B cell (primary cell): Measurements from ENCODE around the gene DIS3L2. TPM values are rescaled to one million over a fixed set of nuclear protein-coding genes. Genes with fewer than 3 reads are reported as not detected.

Source experiments
- ATAC-seq: fragments of 200-7000 bp; cut with Tn5 transposase; one replicate; pipeline ENCODE4 v1.10.0; 2021; ENCODE audit warnings: low read depth, mild to moderate bottlenecking, moderate number of reproducible peaks, moderate library complexity
- CTCF ChIA-PET: fragments of 350-600 bp; sonication (Branson Sonifier 250); formaldehyde crosslinking; loops from one replicate; lab custom pipeline; 2021; ENCODE audit warnings: antibody characterized with exemption, inconsistent platforms; lab: Charles Lee
- POLR2A ChIA-PET: fragments of 350-600 bp; sonication (Branson Sonifier 250); formaldehyde crosslinking; loops from one replicate; lab custom pipeline; 2021; ENCODE audit warnings: antibody characterized with exemption; lab: Charles Lee
- DNase-seq: peaks from one replicate; pipeline ENCODE4 v3.0.0; 2013
- H2AFZ ChIP-seq: 2 replicates; pipeline ENCODE4 v1.6.1; 2012; ENCODE audit warnings: mild to moderate bottlenecking, low read depth, low read length; ENCODE audit not compliant: insufficient read depth, poor library complexity, severe bottlenecking
- H3K27ac ChIP-seq, 2 donors: 1 replicate in 1 of 2; 2 replicates in 1 of 2; pipeline ENCODE4 v1.5.1; 2012 to 2013; ENCODE audit warnings: low read length in 2 of 2, mild to moderate bottlenecking in 2 of 2, moderate library complexity in 1 of 2
- H3K27me3 ChIP-seq, 4 experiments: fragments of 200-600 bp in 1 of 4; sonication (generic) in 1 of 4; replicated peaks in 1 of 4; 1 replicate in 2 of 4; 2 replicates in 2 of 4; pipeline versions ENCODE4 v1.6.1 to v1.7.0; 2013 to 2016; ENCODE audit warnings: low read length in 3 of 4, mild to moderate bottlenecking in 2 of 4, mixed read lengths in 1 of 4, moderate library complexity in 1 of 4; ENCODE audit not compliant: insufficient read depth in 4 of 4, control insufficient read depth in 3 of 4; ENCODE audit errors: control extremely low read depth in 1 of 4
- H3K36me3 ChIP-seq, 2 experiments: replicated peaks in 1 of 2; 1 replicate in 1 of 2; 2 replicates in 1 of 2; pipeline versions ENCODE4 v1.6.1 to v1.7.1; 2013; ENCODE audit warnings: low read length in 1 of 2; ENCODE audit not compliant: insufficient read depth in 2 of 2, control insufficient read depth in 1 of 2; ENCODE audit errors: control extremely low read depth in 1 of 2, extremely low read depth in 1 of 2
- H3K4me1 ChIP-seq, 2 donors: fragments of 200-600 bp in 1 of 2; sonication (generic) in 1 of 2; 1 replicate in 1 of 2; 2 replicates in 1 of 2; pipeline versions ENCODE4 v1.5.1 to v1.6.1; 2013 to 2017; ENCODE audit warnings: low read length in 2 of 2; ENCODE audit not compliant: control insufficient read depth in 2 of 2, insufficient read depth in 2 of 2
- H3K4me2 ChIP-seq: replicated peaks from 2 replicates; pipeline ENCODE3; 2012; ENCODE audit warnings: mild to moderate bottlenecking, low read depth, low read length; ENCODE audit not compliant: poor library complexity, severe bottlenecking
- H3K4me3 ChIP-seq, 5 experiments: fragments of 200-600 bp in 1 of 5; sonication (generic) in 1 of 5; 1 replicate in 3 of 5; 2 replicates in 2 of 5; pipeline versions ENCODE4 v1.5.1 to v1.7.0; 2011 to 2016; ENCODE audit warnings: low read length in 4 of 5, mild to moderate bottlenecking in 4 of 5, low read depth in 2 of 5, control low read depth in 1 of 5, moderate library complexity in 1 of 5; ENCODE audit not compliant: insufficient read depth in 1 of 5; ENCODE audit errors: control extremely low read depth in 1 of 5, extremely low read depth in 1 of 5
- H3K79me2 ChIP-seq: fragments of 200-600 bp; sonication (generic); one replicate; pipeline ENCODE4 v1.6.0; 2016; ENCODE audit warnings: low read length; ENCODE audit not compliant: control insufficient read depth, insufficient read depth
- H3K9ac ChIP-seq: fragments of 200-600 bp; sonication (generic); 2 replicates; pipeline ENCODE4 v1.6.1; 2017; ENCODE audit warnings: mild to moderate bottlenecking, low read length, moderate library complexity
- H3K9me3 ChIP-seq, 3 donors: one replicate each; pipeline versions ENCODE4 v1.6.1 to v1.7.1; 2013; ENCODE audit warnings: low read length in 2 of 3; ENCODE audit not compliant: control insufficient read depth in 2 of 3, insufficient read depth in 1 of 3; ENCODE audit errors: control extremely low read depth in 1 of 3
- H4K20me1 ChIP-seq: 2 replicates; pipeline ENCODE4 v1.6.0; 2012; ENCODE audit warnings: mild to moderate bottlenecking, low read length; ENCODE audit not compliant: insufficient read depth, control insufficient read depth, poor library complexity, severe bottlenecking
- H3K27ac Mint-ChIP-seq: one replicate; pipeline ENCODE4 v1.8.0; 2021; ENCODE audit warnings: mixed read lengths
- H3K27me3 Mint-ChIP-seq: one replicate; pipeline ENCODE4 v1.8.0; 2021; ENCODE audit warnings: mixed read lengths
- H3K4me1 Mint-ChIP-seq: one replicate; pipeline ENCODE4 v1.8.0; 2021; ENCODE audit warnings: mixed read lengths
- H3K4me3 Mint-ChIP-seq: one replicate; pipeline ENCODE4 v1.8.0; 2021; ENCODE audit warnings: mixed read lengths
- H3K9me3 Mint-ChIP-seq: one replicate; pipeline ENCODE4 v1.8.0; 2022; ENCODE audit warnings: mixed read lengths; ENCODE audit not compliant: insufficient read depth
- CTCF ChIP-seq: fragments of 200-600 bp; IDR thresholded peaks from one replicate; pipeline ENCODE4 v1.8.0; 2022; ENCODE audit warnings: antibody characterized with exemption, mild to moderate bottlenecking
- EZH2 ChIP-seq: IDR thresholded peaks from 2 replicates; pipeline ENCODE4 v1.6.1; 2012; ENCODE audit warnings: borderline replicate concordance, low read depth, mild to moderate bottlenecking, moderate library complexity, low read length; ENCODE audit not compliant: insufficient read depth, poor library complexity, severe bottlenecking
- WGBS: methylation state at CpG from one replicate; pipeline ENCODE4 v1.1.5; 2013; ENCODE audit warnings: missing lambda C conversion rate; ENCODE audit not compliant: insufficient coverage; 5-methylcytosine and 5-hydroxymethylcytosine counted together
- intact Hi-C: fragments of 100-400 bp; cut with micrococcal nuclease; formaldehyde crosslinking; loops from one replicate; pipeline ENCODE4 v1.10.0; 2022
- polyA plus RNA-seq: library from polyadenylated mRNA; depleted of rRNA; stranded (reverse); fragments of >200 nt; gene quantifications from 2 replicates; pipeline ENCODE4 v1.2.3, GENCODE V29; 2012
- total RNA-seq, 2 donors: library from RNA; stranded (reverse); fragments of 120-200 nt in 1 of 2; gene quantifications; 1 replicate in 1 of 2; 2 replicates in 1 of 2; pipeline versions ENCODE4 v1.2.3 to v1.2.4, GENCODE V29; 2013 to 2022

The DIS3L2 gene
- total and polyA plus RNA-seq, 2 donors (not counting 1 experiment from before 2014, with no cell fraction given), result 34.5 to 70.1 TPM

GRCh38 chr2:231975001-231975400 lies 13.5 kb downstream of the DIS3L2 start:
- Histone ChIP-seq H3K27ac (no peak overlapping the region), H4K20me1 (peaks cover 11% of the 10 kb centered on the region), H3K4me3 (no peak overlapping the region), H3K27me3 (no peaks in the 10 kb centered on the region), H3K9me3 (peaks cover 0 to 4% (median 0%) of the 10 kb centered on the region in 3 donors), H3K4me2 (no peak overlapping the region), H3K4me1 (no peaks in the 10 kb centered on the region), H3K79me2 (peaks cover 63% of the 10 kb centered on the region), H2AFZ (no peak overlapping the region), H3K9ac (no peak overlapping the region), H3K36me3 (no peaks in the 10 kb centered on the region)
- TF ChIP-seq EZH2 (no peak), CTCF (no peak)
- no peak for ATAC-seq
- ChIA-PET CTCF (no interaction called here), POLR2A (no interaction called here)
- Mint-ChIP-seq H3K27ac (no peak overlapping the region), H3K9me3 (no peaks in the 10 kb centered on the region), H3K4me1 (peaks cover 2% of the 10 kb centered on the region), H3K27me3 (no peaks in the 10 kb centered on the region), H3K4me3 (no peak overlapping the region)
- intact Hi-C loops, result no loop called here
- no peak for DNase-seq
- WGBS, result 100% methylated on average over 1 of the region's 2 CpGs

DNA sequence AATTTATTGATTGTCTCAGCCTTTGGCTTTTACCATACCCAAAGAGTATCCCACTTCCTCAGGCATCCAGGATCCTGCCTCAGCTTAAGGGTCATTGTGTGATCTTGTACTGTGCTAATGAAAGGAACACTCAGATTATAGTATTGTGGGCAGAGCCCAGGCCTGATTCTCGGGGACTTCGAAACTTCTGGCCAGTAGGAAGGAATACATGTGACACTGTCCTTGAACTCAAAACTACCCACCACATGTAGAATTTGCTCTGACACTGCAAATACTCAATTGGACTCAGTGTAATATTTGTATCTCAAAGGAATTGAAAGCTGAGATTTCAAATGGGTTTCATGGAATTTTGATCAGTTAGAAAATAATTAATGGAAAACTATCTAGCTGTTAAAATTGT lies 15.9 kb downstream of the DIS3L2 start:
- H3K27ac Mint-ChIP-seq, result no peak overlapping the region
- H3K27me3 ChIP-seq, result no peaks in the 10 kb centered on the region
- H3K36me3 ChIP-seq, result no peaks in the 10 kb centered on the region
- peaks cover 0 to 4% (median 0%) of the 10 kb centered on the region in 3 donors for H3K9me3 ChIP-seq
- H3K9me3 Mint-ChIP-seq, result no peaks in the 10 kb centered on the region
- H4K20me1 ChIP-seq, result peaks cover 8% of the 10 kb centered on the region
- no peak overlapping the region for H3K4me2 ChIP-seq
- no peak overlapping the region for H3K27ac ChIP-seq
- H3K4me1 ChIP-seq, result no peaks in the 10 kb centered on the region
- H3K27me3 Mint-ChIP-seq, result no peaks in the 10 kb centered on the region
- no peak overlapping the region for H3K4me3 Mint-ChIP-seq
- ATAC-seq (no peak), DNase-seq (no peak)
- CTCF ChIA-PET, result no interaction called here
- no CpG with 5 or more reads among the region's 2 CpGs for WGBS
- peaks cover 63% of the 10 kb centered on the region for H3K79me2 ChIP-seq
- no peak overlapping the region for H3K9ac ChIP-seq
- H2AFZ ChIP-seq, result no peak overlapping the region
- H3K4me3 ChIP-seq, result no peak overlapping the region
- POLR2A ChIA-PET, result no interaction called here
- peaks cover 7% of the 10 kb centered on the region for H3K4me1 Mint-ChIP-seq
- no peak for TF ChIP-seq EZH2
- TF ChIP-seq CTCF, result no peak
- intact Hi-C loops, result no loop called here
